Prostate gland (tissue), 2 donors: ENCODE data around the gene CROCC2.

Experiments used
- POLR2AphosphoS5 ChIP-seq: sonication (generic); formaldehyde crosslinking; IDR thresholded peaks from one replicate; pipeline ENCODE4 v1.6.1; 2017; ENCODE audit warnings: antibody characterized with exemption
- TF ChIP-seq, protein P1 (sequence below), 4 experiments: fragments of 200-600 bp in 2 of 4; fragments of 450-650 bp in 2 of 4; sonication (generic) in 2 of 4; IDR thresholded peaks; 1 replicate in 3 of 4; 2 replicates in 1 of 4; pipeline ENCODE4 v1.5.1; 2016 to 2019; ENCODE audit warnings: antibody characterized with exemption in 4 of 4, mild to moderate bottlenecking in 2 of 4, moderate library complexity in 2 of 4

DNA sequence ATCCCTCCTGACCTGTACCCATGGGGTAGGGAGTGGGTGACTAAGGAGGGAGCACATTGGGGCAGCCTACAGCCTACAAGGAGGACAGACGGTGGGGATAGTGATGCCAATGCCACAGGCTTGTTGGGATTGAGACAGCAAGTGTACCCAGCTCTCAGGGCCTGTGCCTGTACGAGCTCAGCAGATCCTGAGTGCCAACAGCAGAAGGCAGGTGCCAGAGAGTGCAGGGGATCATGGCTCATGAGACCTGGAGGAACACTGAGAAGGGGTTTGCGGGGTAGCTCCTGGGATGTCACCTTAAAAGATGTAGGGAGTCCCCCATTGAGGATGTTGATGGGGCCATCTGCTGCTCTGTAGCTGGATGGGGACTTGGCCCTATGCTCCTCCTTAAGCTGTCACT, 82.0 kb downstream of the CROCC2 start:
- TF ChIP-seq, protein P1, sequence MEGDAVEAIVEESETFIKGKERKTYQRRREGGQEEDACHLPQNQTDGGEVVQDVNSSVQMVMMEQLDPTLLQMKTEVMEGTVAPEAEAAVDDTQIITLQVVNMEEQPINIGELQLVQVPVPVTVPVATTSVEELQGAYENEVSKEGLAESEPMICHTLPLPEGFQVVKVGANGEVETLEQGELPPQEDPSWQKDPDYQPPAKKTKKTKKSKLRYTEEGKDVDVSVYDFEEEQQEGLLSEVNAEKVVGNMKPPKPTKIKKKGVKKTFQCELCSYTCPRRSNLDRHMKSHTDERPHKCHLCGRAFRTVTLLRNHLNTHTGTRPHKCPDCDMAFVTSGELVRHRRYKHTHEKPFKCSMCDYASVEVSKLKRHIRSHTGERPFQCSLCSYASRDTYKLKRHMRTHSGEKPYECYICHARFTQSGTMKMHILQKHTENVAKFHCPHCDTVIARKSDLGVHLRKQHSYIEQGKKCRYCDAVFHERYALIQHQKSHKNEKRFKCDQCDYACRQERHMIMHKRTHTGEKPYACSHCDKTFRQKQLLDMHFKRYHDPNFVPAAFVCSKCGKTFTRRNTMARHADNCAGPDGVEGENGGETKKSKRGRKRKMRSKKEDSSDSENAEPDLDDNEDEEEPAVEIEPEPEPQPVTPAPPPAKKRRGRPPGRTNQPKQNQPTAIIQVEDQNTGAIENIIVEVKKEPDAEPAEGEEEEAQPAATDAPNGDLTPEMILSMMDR (IDR thresholded peaks at IDR 0.05) = no peak
- TF ChIP-seq POLR2AphosphoS5 = no peak
